ENCODE data around the gene DLGAP1.

Gene DLGAP1

GRCh38 chr18:3898861-3899613 is 556.1 kb downstream of the DLGAP1 start:
- no peaks in the 10 kb centered on the region for H3K9me3 ChIP-seq (ENCODE audit: severe bottlenecking)
- no peak overlapping the region for H3K27ac ChIP-seq
- no peak overlapping the region for H3K4me3 ChIP-seq (ENCODE audit: low read depth, low read length)
- no peaks in the 10 kb centered on the region for H3K36me3 ChIP-seq
- H3K27me3 ChIP-seq (ENCODE audit: insufficient read depth, low read depth, severe bottlenecking), result peaks cover 8% of the 10 kb centered on the region
- TF ChIP-seq, protein P1, sequence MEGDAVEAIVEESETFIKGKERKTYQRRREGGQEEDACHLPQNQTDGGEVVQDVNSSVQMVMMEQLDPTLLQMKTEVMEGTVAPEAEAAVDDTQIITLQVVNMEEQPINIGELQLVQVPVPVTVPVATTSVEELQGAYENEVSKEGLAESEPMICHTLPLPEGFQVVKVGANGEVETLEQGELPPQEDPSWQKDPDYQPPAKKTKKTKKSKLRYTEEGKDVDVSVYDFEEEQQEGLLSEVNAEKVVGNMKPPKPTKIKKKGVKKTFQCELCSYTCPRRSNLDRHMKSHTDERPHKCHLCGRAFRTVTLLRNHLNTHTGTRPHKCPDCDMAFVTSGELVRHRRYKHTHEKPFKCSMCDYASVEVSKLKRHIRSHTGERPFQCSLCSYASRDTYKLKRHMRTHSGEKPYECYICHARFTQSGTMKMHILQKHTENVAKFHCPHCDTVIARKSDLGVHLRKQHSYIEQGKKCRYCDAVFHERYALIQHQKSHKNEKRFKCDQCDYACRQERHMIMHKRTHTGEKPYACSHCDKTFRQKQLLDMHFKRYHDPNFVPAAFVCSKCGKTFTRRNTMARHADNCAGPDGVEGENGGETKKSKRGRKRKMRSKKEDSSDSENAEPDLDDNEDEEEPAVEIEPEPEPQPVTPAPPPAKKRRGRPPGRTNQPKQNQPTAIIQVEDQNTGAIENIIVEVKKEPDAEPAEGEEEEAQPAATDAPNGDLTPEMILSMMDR (IDR thresholded peaks at IDR 0.05; ENCODE audit: low read depth, low read length), result no peak
- DNase-seq, result no peak

DNA sequence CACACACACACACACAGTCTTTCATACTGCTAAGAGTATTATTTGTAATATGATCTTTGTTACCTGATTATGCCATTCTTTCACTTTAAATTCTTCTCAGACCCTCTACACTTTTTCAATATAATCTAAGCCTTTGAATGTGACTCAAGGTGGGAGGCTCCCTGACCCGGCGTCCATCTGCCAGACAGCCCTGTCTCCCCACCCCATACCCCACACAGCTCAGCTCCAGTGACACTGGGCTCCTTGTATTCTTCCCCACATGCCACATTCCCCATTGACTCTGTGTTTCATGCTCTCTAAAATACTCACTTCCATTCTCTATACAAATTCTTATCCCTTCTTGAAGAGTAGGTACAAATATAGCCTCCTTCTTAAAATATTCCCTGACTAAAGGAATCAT is 563.0 kb downstream of the DLGAP1 start:
- Histone ChIP-seq H3K9me3 (ENCODE audit: severe bottlenecking) (no peaks in the 10 kb centered on the region), H3K4me3 (ENCODE audit: low read depth, low read length) (no peak overlapping the region), H3K36me3 (no peaks in the 10 kb centered on the region), H3K27ac (no peak overlapping the region), H3K27me3 (ENCODE audit: insufficient read depth, low read depth, severe bottlenecking) (peaks cover 9% of the 10 kb centered on the region)
- peak; percentile 10 for DNase-seq
- TF ChIP-seq, protein P1 (IDR thresholded peaks at IDR 0.05; ENCODE audit: low read depth, low read length), result no peak

DNA sequence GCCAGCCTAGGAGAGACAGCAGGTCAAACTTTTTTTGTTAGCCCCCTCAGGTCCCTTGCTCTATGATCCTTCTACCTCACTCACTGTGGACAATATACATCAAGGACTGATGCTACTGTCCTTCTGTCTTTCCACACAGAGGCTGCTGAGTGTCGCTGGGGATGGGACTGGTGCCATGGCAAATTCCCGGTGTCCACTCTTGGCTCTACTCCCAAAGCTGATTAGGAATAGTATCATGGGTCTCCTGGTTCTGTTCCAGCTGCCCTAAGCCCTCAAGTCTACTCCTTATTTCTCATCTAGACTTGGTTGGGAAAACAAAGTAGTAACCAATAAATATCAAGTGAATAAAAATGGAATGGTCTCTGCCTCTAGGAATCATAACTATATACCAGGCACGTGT is 563.9 kb downstream of the DLGAP1 start:
- H3K27me3 ChIP-seq (ENCODE audit: insufficient read depth, low read depth, severe bottlenecking), result peaks cover 9% of the 10 kb centered on the region
- H3K36me3 ChIP-seq, result no peaks in the 10 kb centered on the region
- H3K4me3 ChIP-seq (ENCODE audit: low read depth, low read length), result no peak overlapping the region
- TF ChIP-seq, protein P1 (IDR thresholded peaks at IDR 0.05; ENCODE audit: low read depth, low read length), result no peak
- DNase-seq, result no peak
- H3K9me3 ChIP-seq (ENCODE audit: severe bottlenecking), result no peaks in the 10 kb centered on the region
- H3K27ac ChIP-seq, result no peak overlapping the region

DNA sequence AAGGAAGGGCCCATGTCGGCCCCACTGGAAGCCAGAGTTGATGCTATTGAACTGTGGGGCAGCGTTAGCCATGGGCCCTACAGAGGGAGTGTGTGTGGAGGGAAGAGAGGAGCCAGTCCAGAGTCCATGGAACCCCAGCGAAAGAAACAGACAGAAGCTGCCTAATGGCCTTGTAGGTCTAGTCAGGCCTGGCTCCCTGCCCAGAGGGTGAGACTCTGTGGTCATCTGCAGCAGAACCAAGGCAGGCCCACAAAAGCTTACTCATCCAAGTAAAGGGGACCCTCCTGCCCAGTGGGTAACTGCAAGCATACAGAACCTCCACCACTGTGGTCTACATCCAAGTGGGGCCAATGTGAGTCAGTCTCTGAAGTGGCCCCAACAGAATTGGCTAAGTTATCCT is 565.3 kb downstream of the DLGAP1 start:
- Histone ChIP-seq H3K27ac (no peak overlapping the region), H3K27me3 (ENCODE audit: insufficient read depth, low read depth, severe bottlenecking) (peaks cover 6% of the 10 kb centered on the region), H3K4me3 (ENCODE audit: low read depth, low read length) (no peak overlapping the region), H3K9me3 (ENCODE audit: severe bottlenecking) (no peaks in the 10 kb centered on the region), H3K36me3 (no peaks in the 10 kb centered on the region)
- DNase-seq, result no peak
- TF ChIP-seq, protein P1 (IDR thresholded peaks at IDR 0.05; ENCODE audit: low read depth, low read length), result no peak

- no peak overlapping the region for H3K27ac ChIP-seq
- no peak overlapping the region for H3K4me3 ChIP-seq (ENCODE audit: low read depth, low read length)
- H3K9me3 ChIP-seq (ENCODE audit: severe bottlenecking), result no peaks in the 10 kb centered on the region
- no peak for DNase-seq
- H3K36me3 ChIP-seq, result no peaks in the 10 kb centered on the region
- TF ChIP-seq, protein P1 (IDR thresholded peaks at IDR 0.05; ENCODE audit: low read depth, low read length), result no peak
- peaks cover 6% of the 10 kb centered on the region for H3K27me3 ChIP-seq (ENCODE audit: insufficient read depth, low read depth, severe bottlenecking)
These were observed 566.0 kb downstream of the DLGAP1 start for GRCh38 chr18:3889121-3889520.

Measured in WERI-Rb-1 (cell line).